Chondrocyte (in vitro differentiated cells): ENCODE data around the gene ACVRL1. TPM values are rescaled to one million over a fixed set of nuclear protein-coding genes. Genes with fewer than 3 reads are reported as not detected.

Experiments
- DNase-seq: peaks from one replicate; pipeline ENCODE4 v3.0.0; 2021; ENCODE audit warnings: mixed read lengths, low spot score
- H3K27ac Mint-ChIP-seq: one replicate; pipeline ENCODE4 v1.8.0; 2021; ENCODE audit warnings: mild to moderate bottlenecking, moderate library complexity, mixed read lengths; ENCODE audit not compliant: unreplicated experiment
- H3K27me3 Mint-ChIP-seq: 2 replicates; pipeline ENCODE4 v1.8.0; 2021; ENCODE audit warnings: low read depth, mixed read lengths
- H3K36me3 Mint-ChIP-seq: 2 replicates; pipeline ENCODE4 v1.8.0; 2021; ENCODE audit warnings: low read depth, mixed read lengths
- H3K4me1 Mint-ChIP-seq: 2 replicates; pipeline ENCODE4 v1.8.0; 2021; ENCODE audit warnings: low read depth, mild to moderate bottlenecking, mixed read lengths
- H3K4me3 Mint-ChIP-seq: one replicate; pipeline ENCODE4 v1.8.0; 2021; ENCODE audit warnings: mild to moderate bottlenecking, moderate library complexity, mixed read lengths; ENCODE audit not compliant: unreplicated experiment
- H3K9me3 Mint-ChIP-seq: 2 replicates; pipeline ENCODE4 v1.8.0; 2021; ENCODE audit warnings: low read depth, mixed read lengths
- total RNA-seq: library from RNA; stranded (reverse); gene quantifications from 3 replicates; pipeline ENCODE4 v1.2.1, GENCODE V29; 2021
- TF ChIP-seq, protein P1 (sequence below): fragments of 200-600 bp; sonication (generic); IDR thresholded peaks from 2 replicates; pipeline ENCODE4 v1.5.0; 2021; ENCODE audit warnings: antibody characterized with exemption, mild to moderate bottlenecking, moderate library complexity

The ACVRL1 gene
- total RNA-seq, 1 donor from 2014 or later: 0.60 TPM

DNA sequence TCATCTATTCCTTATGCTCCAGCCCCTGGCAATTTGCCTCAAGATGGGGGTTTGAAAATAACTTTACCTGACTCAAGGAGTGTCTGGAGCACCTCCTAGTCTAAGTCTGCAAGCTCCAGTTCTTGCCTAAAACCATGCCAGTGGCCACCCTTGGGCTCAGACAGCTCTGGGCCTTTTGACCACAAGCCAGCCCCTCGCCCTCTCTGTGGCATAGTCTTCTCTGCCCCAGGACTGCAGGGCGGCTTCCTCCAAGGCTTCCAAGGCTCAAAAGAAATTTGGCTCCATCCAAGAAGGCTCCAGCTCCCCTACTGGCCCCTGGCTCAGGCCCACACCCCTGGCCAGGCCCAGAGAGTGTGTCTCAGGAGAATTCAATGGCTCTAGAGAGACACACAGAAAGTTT, 14.8 kb downstream of the ACVRL1 start:
- Mint-ChIP-seq H3K27ac (no peak overlapping the region), H3K4me1 (peaks cover 4% of the 10 kb centered on the region), H3K4me3 (no peak overlapping the region), H3K27me3 (peaks cover 3% of the 10 kb centered on the region), H3K9me3 (no peaks in the 10 kb centered on the region), H3K36me3 (no peaks in the 10 kb centered on the region)
- TF ChIP-seq, protein P1, sequence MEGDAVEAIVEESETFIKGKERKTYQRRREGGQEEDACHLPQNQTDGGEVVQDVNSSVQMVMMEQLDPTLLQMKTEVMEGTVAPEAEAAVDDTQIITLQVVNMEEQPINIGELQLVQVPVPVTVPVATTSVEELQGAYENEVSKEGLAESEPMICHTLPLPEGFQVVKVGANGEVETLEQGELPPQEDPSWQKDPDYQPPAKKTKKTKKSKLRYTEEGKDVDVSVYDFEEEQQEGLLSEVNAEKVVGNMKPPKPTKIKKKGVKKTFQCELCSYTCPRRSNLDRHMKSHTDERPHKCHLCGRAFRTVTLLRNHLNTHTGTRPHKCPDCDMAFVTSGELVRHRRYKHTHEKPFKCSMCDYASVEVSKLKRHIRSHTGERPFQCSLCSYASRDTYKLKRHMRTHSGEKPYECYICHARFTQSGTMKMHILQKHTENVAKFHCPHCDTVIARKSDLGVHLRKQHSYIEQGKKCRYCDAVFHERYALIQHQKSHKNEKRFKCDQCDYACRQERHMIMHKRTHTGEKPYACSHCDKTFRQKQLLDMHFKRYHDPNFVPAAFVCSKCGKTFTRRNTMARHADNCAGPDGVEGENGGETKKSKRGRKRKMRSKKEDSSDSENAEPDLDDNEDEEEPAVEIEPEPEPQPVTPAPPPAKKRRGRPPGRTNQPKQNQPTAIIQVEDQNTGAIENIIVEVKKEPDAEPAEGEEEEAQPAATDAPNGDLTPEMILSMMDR: no peak
- DNase-seq: no peak

DNA sequence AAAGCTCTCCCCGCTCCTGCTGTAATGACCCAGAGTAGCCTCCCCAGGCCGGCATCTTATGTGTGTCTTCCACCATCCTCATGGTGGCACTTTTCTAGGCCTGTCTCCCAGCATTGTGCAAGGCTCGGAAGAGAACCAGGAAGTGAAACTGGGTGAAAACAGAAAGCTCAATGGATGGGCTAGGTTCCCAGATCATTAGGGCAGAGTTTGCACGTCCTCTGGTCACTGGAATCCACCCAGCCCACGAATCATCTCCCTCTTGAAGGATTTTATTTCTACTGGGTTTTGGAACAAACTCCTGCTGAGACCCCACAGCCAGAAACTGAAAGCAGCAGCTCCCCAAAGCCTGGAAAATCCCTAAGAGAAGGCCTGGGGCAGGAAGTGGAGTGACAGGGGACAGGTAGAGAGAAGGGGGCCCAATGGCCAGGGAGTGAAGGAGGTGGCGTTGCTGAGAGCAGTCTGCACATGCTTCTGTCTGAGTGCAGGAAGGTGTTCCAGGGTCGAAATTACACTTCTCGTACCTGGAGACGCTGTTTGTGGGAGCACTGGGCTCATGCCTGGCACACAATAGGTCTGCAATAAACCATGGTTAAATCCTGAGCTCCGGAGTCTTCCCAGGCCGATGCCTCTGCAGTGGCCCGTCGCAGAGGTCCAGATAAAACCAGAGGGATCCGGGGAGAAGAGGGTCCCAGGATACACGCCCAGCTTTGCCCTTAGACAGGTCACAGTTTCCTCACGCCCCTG, 15.6 kb downstream of the ACVRL1 start:
- no peak for DNase-seq
- Mint-ChIP-seq H3K4me1 (peaks cover 4% of the 10 kb centered on the region), H3K36me3 (no peaks in the 10 kb centered on the region), H3K27me3 (peaks cover 3% of the 10 kb centered on the region), H3K9me3 (no peaks in the 10 kb centered on the region), H3K27ac (peak overlapping the region; percentile 5), H3K4me3 (no peak overlapping the region)
- TF ChIP-seq, protein P1: no peak

DNA sequence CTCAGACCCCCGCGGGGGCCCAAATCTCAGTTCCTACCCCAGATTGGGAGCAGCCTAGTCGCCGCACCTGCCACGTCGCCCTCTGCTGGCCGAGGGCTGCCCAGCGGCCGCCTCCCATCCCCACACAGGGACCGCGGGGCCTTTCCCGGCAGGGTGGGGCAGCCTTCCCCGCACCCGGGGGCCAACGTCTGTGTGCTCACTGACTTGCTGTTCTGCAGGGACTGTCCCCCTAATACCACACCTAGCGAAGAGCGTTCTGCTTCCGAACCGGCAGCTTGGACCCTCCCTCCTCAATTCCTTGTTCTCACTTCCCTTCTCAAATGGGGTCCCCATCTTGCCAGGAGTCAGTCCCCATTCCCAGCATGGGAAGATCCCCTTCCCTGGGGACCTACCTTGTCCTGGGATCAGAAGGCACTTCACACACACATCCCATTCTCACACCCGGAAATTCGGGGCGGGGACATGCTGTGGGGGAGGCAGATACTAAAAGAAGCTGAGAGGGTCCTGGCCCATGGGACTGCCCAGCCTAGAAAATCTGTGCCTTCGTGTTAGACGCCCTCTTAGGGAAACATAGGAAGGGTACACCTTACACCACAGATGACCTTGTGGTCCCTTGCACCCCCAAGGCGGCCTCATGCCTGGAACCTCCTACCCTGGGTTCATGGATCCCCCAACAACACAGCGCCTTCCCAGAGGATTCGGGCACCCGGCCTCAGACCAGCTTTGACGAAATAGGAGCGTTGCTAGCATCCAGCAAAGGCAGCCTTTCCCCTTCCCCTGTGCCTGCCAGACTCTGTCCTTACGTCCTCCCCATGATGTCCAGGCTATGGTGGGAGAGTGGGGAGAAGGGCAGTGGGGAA, 16.4 kb downstream of the ACVRL1 start:
- Mint-ChIP-seq H3K4me3 (no peak overlapping the region), H3K9me3 (no peaks in the 10 kb centered on the region), H3K27me3 (peaks cover 3% of the 10 kb centered on the region), H3K27ac (no peak overlapping the region), H3K36me3 (no peaks in the 10 kb centered on the region), H3K4me1 (peaks cover 4% of the 10 kb centered on the region)
- TF ChIP-seq, protein P1: peak; percentile 87
- DNase-seq: no peak

DNA sequence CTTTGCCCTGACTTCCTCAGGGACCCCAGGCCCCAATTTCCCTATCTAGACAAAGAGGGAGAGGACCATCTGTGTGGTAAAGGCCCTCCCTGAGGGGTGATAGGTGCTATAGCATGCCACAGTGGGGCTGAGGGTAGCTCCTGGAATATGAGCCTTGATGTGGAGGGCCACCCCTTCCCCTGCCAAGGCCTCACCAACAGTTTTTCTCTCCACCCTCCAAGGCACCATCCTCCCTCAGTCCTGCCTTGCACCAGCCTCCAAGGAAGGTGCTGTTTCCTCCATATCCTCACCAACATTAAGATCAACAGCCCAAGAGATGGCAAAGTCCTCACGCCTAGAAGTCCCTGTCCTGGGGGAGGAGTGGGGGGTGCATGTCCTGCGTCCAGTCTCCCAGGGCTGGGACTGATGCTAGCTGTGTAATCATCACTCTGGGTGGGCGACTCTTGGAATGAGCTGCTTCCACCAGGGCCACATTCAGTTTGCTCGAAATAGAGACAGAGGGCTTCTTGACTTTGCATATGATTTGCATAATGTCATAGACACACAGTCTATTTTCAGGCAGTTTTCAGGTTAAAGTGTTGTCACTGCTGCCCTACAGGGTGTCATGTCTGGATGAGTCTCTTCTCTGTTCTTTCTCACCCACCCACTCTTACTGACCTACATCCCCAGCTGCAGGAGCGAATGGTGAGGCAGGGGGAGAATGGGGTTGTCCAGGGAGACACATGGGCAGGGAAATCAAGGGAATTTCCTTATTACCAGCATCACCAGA, 17.4 kb downstream of the ACVRL1 start:
- peaks cover 4% of the 10 kb centered on the region for H3K4me1 Mint-ChIP-seq
- no peak overlapping the region for H3K4me3 Mint-ChIP-seq
- H3K27ac Mint-ChIP-seq: no peak overlapping the region
- TF ChIP-seq, protein P1: no peak
- H3K9me3 Mint-ChIP-seq: no peaks in the 10 kb centered on the region
- H3K27me3 Mint-ChIP-seq: peaks cover 3% of the 10 kb centered on the region
- H3K36me3 Mint-ChIP-seq: no peaks in the 10 kb centered on the region
- DNase-seq: no peak
